Right cardiac atrium (tissue), 5 donors: ENCODE data around the gene ZSWIM7. TPM values are rescaled to one million over a fixed set of nuclear protein-coding genes. Genes with fewer than 3 reads are reported as not detected.
"Not testable (repeated sequence)": the region's sequence is repeated elsewhere in the genome, so short reads cannot be mapped to it uniquely, and the experiment has no call there.

Experiments
- ATAC-seq, 2 donors: fragments of 200-7000 bp; cut with Tn5 transposase; one replicate each; pipeline versions ENCODE4 v1.8.0 to v1.9.1; 2020; ENCODE audit warnings: moderate library complexity in 2 of 2, mild to moderate bottlenecking in 1 of 2
- DNase-seq, 3 donors: peaks; one replicate each; pipeline ENCODE4 v3.0.0-alpha.2; 2020
- H3K27ac ChIP-seq: one replicate; pipeline ENCODE4 v1.5.1; 2013; ENCODE audit warnings: mild to moderate bottlenecking, low read length, control low read depth, moderate library complexity
- H3K27me3 ChIP-seq: one replicate; pipeline ENCODE4 v1.6.1; 2013; ENCODE audit not compliant: control insufficient read depth, insufficient read depth
- H3K4me1 ChIP-seq: one replicate; pipeline ENCODE4 v1.6.1; 2013; ENCODE audit warnings: low read length; ENCODE audit not compliant: control insufficient read depth, insufficient read depth
- H3K4me3 ChIP-seq: one replicate; pipeline ENCODE4 v1.5.1; 2013; ENCODE audit warnings: low read length, control low read depth
- H3K9me3 ChIP-seq: one replicate; pipeline ENCODE4 v1.6.1; 2013; ENCODE audit warnings: low read length; ENCODE audit not compliant: control insufficient read depth
- WGBS: extraction: QIAGEN DNeasy Blood & Tissue Kit; methylation state at CpG from one replicate; pipeline ENCODE4 v1.1.7; 2013; 5-methylcytosine and 5-hydroxymethylcytosine counted together
- intact Hi-C, 4 donors: fragments of 100-400 bp; cut with DNase I; formaldehyde crosslinking; loops; one replicate each; pipeline versions ENCODE4 v1.11.0 to v1.14.0; 2022 to 2023
- polyA plus RNA-seq: library from polyadenylated mRNA; stranded (reverse); fragments of 200-250 nt; gene quantifications from one replicate; pipeline ENCODE4 v1.2.3, GENCODE V29; 2013
- total RNA-seq, 4 donors: library from RNA; stranded (reverse); fragmentation: NEBNext Ultra II Directional; extraction: Animal tissue kit (Norgen Biotek cat#: 25700); gene quantifications; one replicate each; pipeline ENCODE4 v1.2.1, GENCODE V29; 2021
- donor health status: healthy with polysubstance abuse.
- donor health status: DM: no; HTN: yes; CAD: no.
- donor health status: DM: no; HTN: no; CAD: no.
- donor health status: DM: no; HTN: yes; CAD: no; lungs with severe emphysema.
- donor health status: DM: yes; HTN: yes; CAD: no.

Gene ZSWIM7
- total and polyA plus RNA-seq, 5 donors, result 21.9 to 45.2 (median 31.9) TPM

GRCh38 chr17:15998031-15998562 lies 1.4 kb downstream of the ZSWIM7 start:
- intact Hi-C loops, result loop anchor here in 2 of 4 donors (5.0 to 10.0 kb wide), 2 partner anchors 53 to 171 kb away; partner anchors contain the start of gene ADORA2B (in 2 of the 2)
- H3K4me3 ChIP-seq, result no peak overlapping the region
- 77% methylated on average over 4 of the region's 4 CpGs for WGBS
- H3K9me3 ChIP-seq, result no peaks in the 10 kb centered on the region
- no peak overlapping the region for H3K27ac ChIP-seq
- DNase-seq (no peak), ATAC-seq (no peak)
- no peaks in the 10 kb centered on the region for H3K4me1 ChIP-seq
- H3K27me3 ChIP-seq, result no peaks in the 10 kb centered on the region

- intact Hi-C loops, result loop anchor here in 2 of 4 donors (5.0 to 10.0 kb wide), 2 partner anchors 52 to 169 kb away; partner anchors contain the start of gene ADORA2B (in 2 of the 2)
- no peak overlapping the region for H3K4me3 ChIP-seq
- 85% methylated on average over 6 of the region's 6 CpGs for WGBS
- ATAC-seq (no peak), DNase-seq (no peak)
- no peaks in the 10 kb centered on the region for H3K27me3 ChIP-seq
- H3K9me3 ChIP-seq, result no peaks in the 10 kb centered on the region
- no peak overlapping the region for H3K27ac ChIP-seq
- no peaks in the 10 kb centered on the region for H3K4me1 ChIP-seq
Observed at GRCh38 chr17:15996322-15996721, 3.2 kb downstream of the ZSWIM7 start.

GRCh38 chr17:15981646-15982580 lies 17.6 kb downstream of the ZSWIM7 start:
- WGBS, result 86% methylated on average over 5 of the region's 5 CpGs
- Histone ChIP-seq H3K4me3 (no peak overlapping the region), H3K27ac (no peak overlapping the region), H3K4me1 (no peaks in the 10 kb centered on the region), H3K9me3 (no peaks in the 10 kb centered on the region), H3K27me3 (no peaks in the 10 kb centered on the region)
- DNase-seq (no peak), ATAC-seq (no peak)
- intact Hi-C loops, result no loop called here

GRCh38 chr17:15981208-15981607 lies 18.3 kb downstream of the ZSWIM7 start:
- ATAC-seq (no peak), DNase-seq (no peak)
- Histone ChIP-seq H3K9me3 (no peaks in the 10 kb centered on the region), H3K4me3 (no peak overlapping the region), H3K4me1 (no peaks in the 10 kb centered on the region), H3K27ac (no peak overlapping the region), H3K27me3 (no peaks in the 10 kb centered on the region)
- WGBS, result 65% methylated on average over 2 of the region's 2 CpGs
- intact Hi-C loops, result no loop called here

GRCh38 chr17:15979013-15979412 lies 20.5 kb downstream of the ZSWIM7 start:
- H3K4me3 ChIP-seq, ATAC-seq, intact Hi-C loops, H3K27ac ChIP-seq, H3K27me3 ChIP-seq, H3K4me1 ChIP-seq, H3K9me3 ChIP-seq, DNase-seq: not testable (repeated sequence)
- WGBS, result 63% methylated on average over 2 of the region's 4 CpGs

- no peak for DNase-seq
- Histone ChIP-seq H3K27ac (no peak overlapping the region), H3K27me3 (no peaks in the 10 kb centered on the region), H3K4me1 (no peaks in the 10 kb centered on the region), H3K9me3 (no peaks in the 10 kb centered on the region), H3K4me3 (no peak overlapping the region)
- no peak for ATAC-seq
- WGBS, result 86% methylated on average over 1 of the region's 1 CpG
- intact Hi-C loops, result no loop called here
Observed at GRCh38 chr17:15978606-15979005, 20.9 kb downstream of the ZSWIM7 start.

GRCh38 chr17:15977894-15978293 lies 21.6 kb downstream of the ZSWIM7 start:
- intact Hi-C loops, result no loop called here
- DNase-seq, result no peak
- Histone ChIP-seq H3K4me3 (no peak overlapping the region), H3K4me1 (no peaks in the 10 kb centered on the region), H3K27ac (no peak overlapping the region), H3K27me3 (no peaks in the 10 kb centered on the region), H3K9me3 (no peaks in the 10 kb centered on the region)
- 98% methylated on average over 2 of the region's 2 CpGs for WGBS
- no peak for ATAC-seq

GRCh38 chr17:15973834-15974233 lies 25.7 kb downstream of the ZSWIM7 start:
- intact Hi-C loops, result no loop called here
- 82% methylated on average over 6 of the region's 6 CpGs for WGBS
- DNase-seq, result no peak
- Histone ChIP-seq H3K4me3 (no peak overlapping the region), H3K27ac (no peak overlapping the region), H3K27me3 (no peaks in the 10 kb centered on the region), H3K9me3 (no peaks in the 10 kb centered on the region), H3K4me1 (no peaks in the 10 kb centered on the region)
- ATAC-seq, result no peak

GRCh38 chr17:15973016-15973415 lies 26.5 kb downstream of the ZSWIM7 start:
- no peak for ATAC-seq
- H3K9me3 ChIP-seq, result no peaks in the 10 kb centered on the region
- no peaks in the 10 kb centered on the region for H3K27me3 ChIP-seq
- intact Hi-C loops, result no loop called here
- no peak for DNase-seq
- no peak overlapping the region for H3K4me3 ChIP-seq
- no peaks in the 10 kb centered on the region for H3K4me1 ChIP-seq
- no peak overlapping the region for H3K27ac ChIP-seq

- no peak for ATAC-seq
- no peak overlapping the region for H3K4me3 ChIP-seq
- no peak for DNase-seq
- WGBS, result 91% methylated on average over 4 of the region's 4 CpGs
- H3K9me3 ChIP-seq, result no peaks in the 10 kb centered on the region
- no peak overlapping the region for H3K27ac ChIP-seq
- no peaks in the 10 kb centered on the region for H3K27me3 ChIP-seq
- intact Hi-C loops, result no loop called here
- H3K4me1 ChIP-seq, result no peaks in the 10 kb centered on the region
Observed at GRCh38 chr17:15972497-15972951, 27.0 kb downstream of the ZSWIM7 start.

GRCh38 chr17:15971882-15972281 lies 27.6 kb downstream of the ZSWIM7 start:
- ATAC-seq, result no peak
- Histone ChIP-seq H3K9me3 (no peaks in the 10 kb centered on the region), H3K4me1 (no peaks in the 10 kb centered on the region), H3K27me3 (no peaks in the 10 kb centered on the region), H3K27ac (no peak overlapping the region), H3K4me3 (no peak overlapping the region)
- 94% methylated on average over 5 of the region's 5 CpGs for WGBS
- no peak for DNase-seq
- intact Hi-C loops, result no loop called here
